NCI-H446 (cell line): Measurements from ENCODE around the gene MOB3B.

Experiments
- DNase-seq, 2 experiments: peaks; one replicate each; lab custom pipeline; 2025; lab: John Stamatoyannopoulos, UW

Gene MOB3B

DNA sequence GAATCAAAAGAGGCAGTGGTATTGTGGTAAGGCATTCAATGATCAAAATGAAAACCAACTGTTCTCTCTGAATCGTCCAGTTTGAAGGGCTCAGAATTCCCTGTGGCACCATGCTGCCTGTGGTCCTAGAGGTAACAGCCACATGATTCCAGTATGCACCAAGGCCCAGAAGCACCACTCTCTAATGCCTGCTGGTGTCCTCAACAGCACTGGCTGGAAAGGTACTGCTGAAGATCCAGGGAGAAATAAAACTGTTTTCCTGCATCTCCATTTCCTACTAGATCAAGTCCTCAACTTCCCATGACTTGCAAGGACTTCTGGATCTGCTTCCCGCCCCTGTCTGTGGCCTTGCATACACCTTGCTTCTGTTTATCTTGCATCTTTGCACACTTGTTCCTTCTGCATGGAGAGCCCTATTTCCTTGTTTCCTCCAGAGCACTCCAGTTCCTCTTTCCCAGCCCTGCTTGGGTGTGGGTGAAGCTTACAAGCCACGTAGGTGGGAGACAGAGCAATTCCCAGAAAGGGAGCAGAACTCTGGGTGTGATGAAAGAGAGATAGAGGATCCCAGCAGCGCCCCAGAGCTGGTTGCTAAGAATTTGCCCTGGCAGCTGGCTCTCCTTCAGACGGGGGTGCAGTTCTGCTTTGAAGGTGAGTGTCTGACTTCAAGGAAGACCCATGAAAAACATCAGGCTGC, 191.6 kb downstream of the MOB3B start:
- DNase-seq, result no peak

DNA sequence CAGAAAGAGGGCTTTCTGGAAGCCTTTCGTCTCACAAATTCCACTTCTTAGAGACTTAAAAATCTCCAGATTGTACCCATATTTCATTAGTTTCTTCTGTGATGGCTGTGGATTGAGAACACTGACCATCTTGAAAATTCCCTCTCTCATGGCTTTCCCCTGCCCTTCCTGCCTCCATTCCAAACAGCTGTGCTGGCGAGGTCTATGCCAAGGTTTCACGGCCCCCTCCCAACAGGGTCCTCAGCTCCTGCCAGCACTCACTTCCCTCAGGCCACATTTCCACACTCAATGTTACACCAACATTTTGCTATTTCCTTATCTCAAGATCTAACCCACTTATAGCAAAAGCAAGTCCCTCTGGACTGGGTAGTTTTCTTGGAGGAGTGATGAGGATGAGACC, 192.4 kb downstream of the MOB3B start:
- no peak for DNase-seq

DNA sequence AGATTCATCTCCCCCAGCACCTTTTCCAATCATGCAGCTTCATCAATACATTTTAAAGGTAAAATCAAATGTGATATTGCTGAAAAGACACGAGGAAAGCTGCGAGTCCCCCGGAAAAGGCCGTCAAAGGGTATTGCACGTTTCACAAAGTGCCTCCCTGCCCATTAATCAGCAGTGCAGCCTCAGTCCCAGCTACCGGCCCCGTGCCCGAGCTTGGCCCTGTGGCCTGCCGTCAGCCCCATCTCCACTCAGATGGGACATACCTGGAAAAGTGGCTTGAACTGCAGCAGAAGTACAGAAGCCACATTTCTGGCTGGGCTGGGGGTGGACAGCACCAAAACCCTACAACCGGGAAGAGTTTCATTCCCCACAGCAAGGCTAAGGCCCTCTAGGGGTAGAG, 192.8 kb downstream of the MOB3B start:
- DNase-seq, result no peak

DNA sequence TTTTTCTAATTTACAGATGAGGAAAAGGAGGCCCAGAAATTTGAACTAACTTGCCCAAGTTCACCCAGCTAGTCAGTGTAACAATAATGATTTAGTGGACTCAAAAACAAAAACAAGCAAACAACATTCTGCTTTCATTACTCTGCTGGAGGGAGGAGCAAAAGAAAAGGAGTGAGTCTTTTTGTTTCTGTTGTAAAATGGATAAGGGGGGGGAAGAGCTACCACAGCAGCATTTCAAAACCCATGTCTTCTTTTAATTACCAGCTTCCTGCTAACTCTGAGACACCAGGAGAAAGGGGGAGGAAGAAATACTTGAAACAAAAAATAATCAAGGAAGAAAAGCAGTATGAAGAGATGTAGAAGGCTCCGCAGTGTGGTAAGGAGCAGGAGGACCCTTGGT, 193.5 kb downstream of the MOB3B start:
- DNase-seq, result no peak

DNA sequence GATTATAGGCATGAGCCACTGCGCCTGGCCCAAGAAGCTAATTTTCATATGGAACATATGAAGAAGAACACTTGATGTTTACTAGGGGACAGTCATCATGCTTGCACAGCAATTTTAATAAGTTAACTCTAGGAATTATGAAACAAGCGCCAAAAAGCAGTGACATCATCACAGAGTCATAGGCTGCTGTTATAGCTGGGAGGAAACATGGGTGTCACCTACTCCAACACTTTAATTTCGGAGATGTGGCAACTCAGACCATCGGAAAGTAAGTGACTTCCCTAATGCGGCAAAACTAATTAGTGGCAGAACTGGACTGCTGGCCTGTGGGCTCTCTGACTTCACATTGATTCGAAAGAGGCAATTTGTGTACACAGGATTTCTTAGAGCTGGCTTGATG, 194.5 kb downstream of the MOB3B start:
- DNase-seq, result no peak

GRCh38 chr9:27333241-27334052, 196.2 kb downstream of the MOB3B start:
- DNase-seq, result peak; percentile 80 to 83

GRCh38 chr9:27331393-27331792, 198.2 kb downstream of the MOB3B start:
- DNase-seq, result no peak

- no peak for DNase-seq
These were observed 200.3 kb downstream of the MOB3B start for GRCh38 chr9:27329291-27329690.

DNA sequence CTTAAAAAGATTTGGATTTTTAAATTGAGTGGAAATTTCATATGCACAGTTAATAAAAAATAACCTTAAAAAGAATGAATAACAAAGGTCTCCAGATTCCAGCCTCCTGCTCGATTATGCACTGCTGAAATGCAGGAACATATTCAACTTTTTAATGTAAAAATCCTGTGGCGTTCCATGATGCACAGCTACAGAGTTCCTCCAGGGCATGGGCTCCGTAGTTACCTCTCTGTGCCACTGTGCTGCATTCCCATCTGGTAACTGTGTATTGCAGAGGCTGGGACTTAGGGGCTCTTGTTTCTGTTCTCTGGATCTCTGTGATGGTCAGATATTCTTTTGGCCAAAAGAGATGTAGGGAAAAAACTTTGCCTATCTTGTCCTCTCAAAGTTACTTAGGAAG, 201.1 kb downstream of the MOB3B start:
- DNase-seq, result no peak

DNA sequence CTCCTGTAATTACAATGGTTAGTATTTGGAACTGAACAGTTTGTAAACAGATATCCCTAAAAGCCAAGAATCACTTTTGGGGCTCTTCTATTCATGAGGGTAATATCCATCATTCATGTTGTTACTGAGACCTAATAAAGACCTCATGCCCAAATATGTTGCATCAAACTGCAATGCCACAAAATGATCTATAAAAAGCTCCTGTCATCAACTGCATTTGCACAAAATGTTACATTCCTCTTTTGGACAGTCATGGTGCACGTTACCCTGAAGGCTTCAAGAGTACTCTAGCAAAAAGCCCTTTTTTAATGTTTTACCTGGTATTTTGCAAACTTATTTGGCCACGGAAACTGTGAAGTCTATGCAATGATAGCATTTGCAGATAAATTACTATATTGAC, 218.4 kb downstream of the MOB3B start:
- no peak for DNase-seq

DNA sequence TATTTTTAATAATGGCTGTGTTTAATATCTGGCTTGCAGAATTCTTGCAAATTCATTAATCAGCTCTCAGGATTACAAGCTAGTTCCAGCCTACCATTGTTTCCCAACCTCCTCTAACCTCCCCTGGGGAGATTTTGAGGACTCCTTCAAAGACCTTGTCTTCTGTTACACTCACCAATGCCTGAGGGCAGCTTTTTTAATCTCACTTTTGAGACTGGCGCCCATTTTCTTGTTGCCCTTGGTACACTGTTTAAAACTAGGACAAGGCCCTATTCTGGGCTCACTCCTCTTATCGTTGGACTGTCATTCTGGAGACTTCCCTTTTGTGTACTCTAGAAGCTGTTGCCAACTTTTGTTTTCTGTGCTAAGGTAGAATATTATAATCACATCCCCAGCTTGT, 219.0 kb downstream of the MOB3B start:
- no peak for DNase-seq

DNA sequence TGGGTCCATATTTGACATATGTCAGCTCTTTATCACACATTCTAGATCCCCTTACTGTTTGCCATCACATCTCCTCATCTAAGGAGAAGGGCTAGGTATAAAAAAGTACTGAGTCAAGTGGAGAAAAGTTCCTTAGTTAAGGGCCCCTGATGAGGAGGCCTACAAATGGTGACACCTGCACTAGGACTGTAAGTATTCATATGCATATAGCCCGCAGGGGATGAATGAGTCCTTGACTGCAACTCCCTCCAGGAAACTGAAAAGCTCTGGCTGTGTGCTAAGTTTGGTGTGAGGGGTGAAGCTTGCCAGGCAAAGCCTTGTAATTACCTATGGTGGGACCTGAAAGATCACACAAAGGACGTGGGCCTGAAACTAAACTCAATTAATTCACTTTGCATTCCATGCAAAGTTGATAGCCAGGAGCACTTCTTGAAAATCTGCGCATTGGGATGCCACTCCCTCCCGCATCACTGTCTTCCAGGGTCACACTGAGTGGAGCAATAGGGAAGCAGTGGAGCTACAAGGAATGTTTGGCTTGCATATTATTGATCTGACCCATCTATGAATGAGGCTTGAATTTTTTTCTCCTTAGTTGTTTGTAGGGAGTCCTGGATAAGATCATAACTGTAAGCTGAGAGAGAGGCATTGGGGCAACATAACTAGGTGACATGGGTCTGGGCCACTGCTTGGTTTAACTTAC, 220.8 kb downstream of the MOB3B start:
- no peak for DNase-seq

DNA sequence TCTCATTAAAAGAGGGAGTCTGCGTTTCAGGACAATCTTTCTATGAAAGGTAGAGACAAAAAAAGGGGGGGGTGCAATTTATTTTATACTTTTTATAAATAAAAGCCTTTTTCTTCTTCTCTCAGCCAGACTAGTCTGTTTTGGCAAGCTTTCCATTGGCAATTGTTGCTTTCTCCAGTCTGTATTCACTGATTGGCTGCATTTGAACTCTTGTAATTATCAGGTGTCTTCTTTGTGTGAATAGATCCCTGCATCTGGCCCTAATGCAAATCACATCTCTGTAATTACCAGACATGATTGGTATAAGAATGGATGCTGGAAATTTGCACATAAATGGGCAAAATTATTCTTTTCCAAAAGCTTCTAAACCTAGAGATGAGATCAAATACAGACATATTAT, 225.1 kb downstream of the MOB3B start:
- no peak for DNase-seq

GRCh38 chr9:27303219-27303618, 226.4 kb downstream of the MOB3B start:
- no peak for DNase-seq

- DNase-seq, result no peak
These were observed 232.6 kb downstream of the MOB3B start, which contains the start of gene EQTN for GRCh38 chr9:27297050-27297449. TSS of gene EQTN (minus strand) at chr9:27297150. CDS start at chr9:27297055, 95 bp downstream.

- DNase-seq, result no peak
These were observed 235.6 kb downstream of the MOB3B start for GRCh38 chr9:27293996-27294395.

DNA sequence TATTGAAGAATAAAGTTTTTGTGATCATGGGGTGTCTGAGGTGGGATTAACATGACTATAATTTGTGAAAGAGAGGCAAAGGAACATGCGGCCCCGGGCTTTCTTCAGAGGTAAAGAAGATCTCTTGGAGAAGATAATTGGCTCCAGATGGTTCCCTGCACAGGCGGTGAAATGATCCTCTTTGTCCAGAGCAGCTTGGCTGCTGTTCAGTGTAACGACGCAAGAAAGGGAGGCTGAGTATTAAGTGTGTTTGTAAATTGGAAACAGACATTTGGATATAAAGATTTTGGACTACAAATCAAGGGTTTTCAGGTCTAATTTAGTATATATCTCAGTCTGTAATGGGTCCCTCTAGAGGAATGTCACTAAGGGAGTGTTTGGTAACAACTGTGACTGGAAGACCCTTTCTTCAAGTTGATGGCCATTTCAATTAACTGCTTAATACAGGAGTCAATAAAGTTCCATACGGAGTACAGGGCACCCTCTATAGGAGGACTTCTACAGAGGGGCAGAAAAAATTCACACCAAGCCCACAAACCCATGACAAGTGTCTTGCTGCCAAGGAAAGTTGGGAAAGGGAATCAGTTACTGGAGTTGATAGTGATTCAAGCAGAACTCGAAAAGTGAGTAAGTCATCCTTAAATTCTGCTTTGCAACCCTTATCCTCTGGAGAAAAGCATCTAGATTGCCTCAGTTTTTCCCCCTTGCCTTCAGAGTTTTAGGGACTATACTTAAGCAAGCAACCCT, 236.8 kb downstream of the MOB3B start:
- DNase-seq, result peak; percentile 12 to 65

DNA sequence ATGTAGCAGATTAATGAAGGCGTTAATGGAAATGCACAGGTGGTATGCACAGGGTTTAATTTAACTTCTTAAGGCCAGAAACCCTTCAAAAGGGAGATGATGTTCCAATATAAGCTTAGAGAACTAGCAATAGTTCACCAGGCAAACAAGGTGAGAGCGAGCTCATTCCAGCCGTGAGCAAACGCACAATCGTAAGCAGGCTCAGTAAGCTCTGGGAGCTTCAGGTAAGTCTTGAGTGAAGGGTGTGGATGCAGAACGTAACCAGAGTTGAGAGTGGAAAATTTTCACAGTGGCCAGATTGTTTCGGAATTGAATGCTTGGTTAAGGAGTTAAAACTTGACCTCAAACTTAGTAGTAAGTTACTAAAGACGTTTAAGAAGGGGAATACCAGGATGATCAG, 238.3 kb downstream of the MOB3B start:
- DNase-seq, result no peak

GRCh38 chr9:27282269-27282668, 247.3 kb downstream of the MOB3B start:
- no peak for DNase-seq

DNA sequence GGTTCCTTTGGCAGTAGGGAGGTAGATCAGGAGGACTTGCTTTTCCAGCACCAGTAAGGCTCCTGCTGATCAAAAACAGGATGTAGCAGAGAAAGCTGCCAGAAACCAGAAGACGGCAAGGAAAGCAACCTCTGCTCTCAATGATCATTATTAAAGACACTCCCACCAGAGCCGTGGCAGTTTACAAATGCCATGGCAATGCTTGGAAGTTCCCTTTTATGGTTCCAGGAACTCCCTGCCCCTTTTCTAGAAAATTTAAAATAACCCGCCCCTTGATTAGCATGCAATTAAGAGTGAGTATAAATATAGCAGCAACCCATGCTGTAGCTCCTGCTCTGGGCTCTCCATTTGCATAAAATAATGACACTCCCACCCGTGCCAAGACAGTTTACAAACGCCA, 248.8 kb downstream of the MOB3B start:
- no peak for DNase-seq

DNA sequence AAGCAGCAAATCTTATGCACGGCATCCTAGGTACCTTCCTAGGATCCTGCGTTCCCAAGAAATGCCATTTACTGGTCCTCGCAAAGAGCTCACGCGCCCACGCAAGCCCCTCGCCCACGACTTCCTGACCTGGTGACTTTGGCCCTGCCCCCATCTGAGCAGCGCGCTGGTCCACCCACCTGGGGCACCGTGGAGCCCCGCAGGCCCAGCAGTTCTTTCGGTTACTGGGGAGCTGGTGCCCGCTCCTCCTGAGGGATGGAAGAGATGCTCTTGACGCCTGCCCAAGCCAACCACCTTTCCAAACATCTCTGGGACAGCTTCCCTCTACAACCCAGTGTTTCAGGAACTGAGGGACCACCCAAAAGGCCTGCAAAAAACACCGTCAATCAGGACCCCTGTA, 249.4 kb downstream of the MOB3B start:
- DNase-seq, result no peak

- no peak for DNase-seq
These were observed 250.0 kb downstream of the MOB3B start for GRCh38 chr9:27279611-27280010.
